IPS DF 19.7 (cell line): ENCODE data around the gene ABHD18.

Experiments used
- DNase-seq: peaks from one replicate; pipeline ENCODE4 v3.0.0-alpha.2; 2013; ENCODE audit warnings: low read depth, low spot score

Gene ABHD18

GRCh38 chr4:128068918-128069317, 103.7 kb downstream of the ABHD18 start:
- DNase-seq = no peak

GRCh38 chr4:128076464-128076863, 111.3 kb downstream of the ABHD18 start:
- DNase-seq = no peak
